A204.1 (cell line): ENCODE measurements around the gene TBL1XR1.

ENCODE experiments used
- FAIRE-seq: peaks from 2 replicates; lab custom pipeline; 2012; peaks lifted over from hg19 to GRCh38; lab: Jason Lieb, UNC

The TBL1XR1 gene

GRCh38 chr3:177197041-177197726, at the start of gene TBL1XR1:
TSS of gene TBL1XR1 (minus strand) at chr3:177197482. CDS start at chr3:177064977, 132,505 bp downstream.
- no peak for FAIRE-seq

- no peak for FAIRE-seq
Observed at GRCh38 chr3:177245250-177245649, 48.0 kb upstream of the TBL1XR1 start.

GRCh38 chr3:177244606-177245005, 47.3 kb upstream of the TBL1XR1 start:
- no peak for FAIRE-seq

GRCh38 chr3:177238686-177239216, 41.5 kb upstream of the TBL1XR1 start:
- FAIRE-seq: no peak

GRCh38 chr3:177237206-177237605, 39.9 kb upstream of the TBL1XR1 start:
- FAIRE-seq: no peak

- FAIRE-seq: no peak
Observed at GRCh38 chr3:177236704-177237103, 39.4 kb upstream of the TBL1XR1 start.

- FAIRE-seq: no peak
Observed at GRCh38 chr3:177234121-177234520, 36.8 kb upstream of the TBL1XR1 start.

- FAIRE-seq: no peak
Observed at GRCh38 chr3:177231242-177231641, 34.0 kb upstream of the TBL1XR1 start.

GRCh38 chr3:177230641-177231040, 33.4 kb upstream of the TBL1XR1 start:
- no peak for FAIRE-seq

GRCh38 chr3:177229791-177230190, 32.5 kb upstream of the TBL1XR1 start:
- FAIRE-seq: no peak

- FAIRE-seq: no peak
Observed at GRCh38 chr3:177228601-177229190, 31.4 kb upstream of the TBL1XR1 start.

GRCh38 chr3:177224414-177224813, 27.1 kb upstream of the TBL1XR1 start:
- FAIRE-seq: no peak

- no peak for FAIRE-seq
Observed at GRCh38 chr3:177221744-177222143, 24.5 kb upstream of the TBL1XR1 start.

GRCh38 chr3:177220136-177220974, 23.1 kb upstream of the TBL1XR1 start:
- FAIRE-seq: no peak

- no peak for FAIRE-seq
Observed at GRCh38 chr3:177213801-177214535, 16.7 kb upstream of the TBL1XR1 start.

GRCh38 chr3:177212756-177213155, 15.5 kb upstream of the TBL1XR1 start:
- FAIRE-seq: no peak

- FAIRE-seq: no peak
Observed at GRCh38 chr3:177212278-177212610, 15.0 kb upstream of the TBL1XR1 start.

- no peak for FAIRE-seq
Observed at GRCh38 chr3:177211503-177212277, 14.4 kb upstream of the TBL1XR1 start.

GRCh38 chr3:177210744-177211502, 13.6 kb upstream of the TBL1XR1 start:
- no peak for FAIRE-seq

GRCh38 chr3:177209509-177209908, 12.2 kb upstream of the TBL1XR1 start:
- no peak for FAIRE-seq

- FAIRE-seq: no peak
Observed at GRCh38 chr3:177208781-177209180, 11.5 kb upstream of the TBL1XR1 start.
